ENCODE data around the gene SDC1. TPM values are rescaled to one million over a fixed set of nuclear protein-coding genes. Genes with fewer than 3 reads are reported as not detected.

SDC1 gene
- total RNA-seq, 1 donor from 2014 or later: 3.6 TPM

DNA sequence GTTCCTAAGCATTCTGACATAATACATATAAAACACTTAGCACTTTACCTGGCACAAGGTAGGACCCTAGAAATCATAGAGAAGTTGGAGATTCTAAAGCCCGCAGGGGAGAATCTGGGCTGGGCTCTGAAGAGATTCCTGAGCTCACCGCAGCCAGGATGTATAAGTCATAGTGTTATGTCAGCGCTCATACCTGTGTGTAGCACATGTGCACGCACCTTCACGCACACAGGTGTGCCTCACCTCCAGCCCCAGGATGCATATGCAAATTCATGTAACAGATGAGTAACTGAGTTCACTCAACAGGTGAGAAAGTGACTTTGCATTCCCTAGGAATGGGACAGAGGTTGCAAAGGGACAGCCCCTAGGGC lies 7.9 kb upstream of the SDC1 start:
- Mint-ChIP-seq H3K4me3 (ENCODE audit: unreplicated experiment) (no peak overlapping the region), H3K27me3 (ENCODE audit: unreplicated experiment) (peaks cover 1% of the 10 kb centered on the region), H3K27ac (ENCODE audit: unreplicated experiment) (peak overlapping the region; percentile 5), H3K4me1 (ENCODE audit: unreplicated experiment) (peaks cover 10% of the 10 kb centered on the region), H3K9me3 (ENCODE audit: unreplicated experiment) (no peaks in the 10 kb centered on the region), H3K36me3 (ENCODE audit: low read depth, unreplicated experiment) (no peaks in the 10 kb centered on the region)
- no peak for DNase-seq (ENCODE audit: low spot score)
- TF ChIP-seq, protein P1, sequence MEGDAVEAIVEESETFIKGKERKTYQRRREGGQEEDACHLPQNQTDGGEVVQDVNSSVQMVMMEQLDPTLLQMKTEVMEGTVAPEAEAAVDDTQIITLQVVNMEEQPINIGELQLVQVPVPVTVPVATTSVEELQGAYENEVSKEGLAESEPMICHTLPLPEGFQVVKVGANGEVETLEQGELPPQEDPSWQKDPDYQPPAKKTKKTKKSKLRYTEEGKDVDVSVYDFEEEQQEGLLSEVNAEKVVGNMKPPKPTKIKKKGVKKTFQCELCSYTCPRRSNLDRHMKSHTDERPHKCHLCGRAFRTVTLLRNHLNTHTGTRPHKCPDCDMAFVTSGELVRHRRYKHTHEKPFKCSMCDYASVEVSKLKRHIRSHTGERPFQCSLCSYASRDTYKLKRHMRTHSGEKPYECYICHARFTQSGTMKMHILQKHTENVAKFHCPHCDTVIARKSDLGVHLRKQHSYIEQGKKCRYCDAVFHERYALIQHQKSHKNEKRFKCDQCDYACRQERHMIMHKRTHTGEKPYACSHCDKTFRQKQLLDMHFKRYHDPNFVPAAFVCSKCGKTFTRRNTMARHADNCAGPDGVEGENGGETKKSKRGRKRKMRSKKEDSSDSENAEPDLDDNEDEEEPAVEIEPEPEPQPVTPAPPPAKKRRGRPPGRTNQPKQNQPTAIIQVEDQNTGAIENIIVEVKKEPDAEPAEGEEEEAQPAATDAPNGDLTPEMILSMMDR (IDR thresholded peaks at IDR 0.05; ENCODE audit: unreplicated experiment): no peak

DNA sequence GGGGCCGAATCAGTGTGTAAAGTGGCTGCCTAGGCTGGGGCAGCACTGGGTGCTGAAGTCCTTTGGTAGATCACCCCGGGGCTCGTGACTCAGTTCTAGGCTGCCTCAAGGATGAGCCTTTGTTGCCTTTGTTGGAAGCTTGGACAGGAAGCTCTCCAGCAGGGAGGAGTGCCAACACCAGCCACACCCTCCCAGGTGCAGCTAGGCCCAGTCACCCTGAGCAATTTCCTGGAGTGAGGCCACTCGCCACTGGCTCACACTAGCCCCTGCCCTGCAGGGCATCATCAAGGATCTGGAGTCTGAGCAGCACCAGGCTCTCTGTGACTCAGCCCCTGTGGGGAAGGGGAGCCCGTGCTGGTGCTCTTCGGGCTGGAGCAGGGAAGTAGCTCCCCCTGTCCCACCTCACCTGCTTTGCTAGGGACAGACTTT lies 6.7 kb upstream of the SDC1 start:
- no peaks in the 10 kb centered on the region for H3K9me3 Mint-ChIP-seq (ENCODE audit: unreplicated experiment)
- TF ChIP-seq, protein P1 (IDR thresholded peaks at IDR 0.05; ENCODE audit: unreplicated experiment): no peak
- H3K36me3 Mint-ChIP-seq (ENCODE audit: low read depth, unreplicated experiment): no peaks in the 10 kb centered on the region
- no peak overlapping the region for H3K4me3 Mint-ChIP-seq (ENCODE audit: unreplicated experiment)
- peak overlapping the region; percentile 58 for H3K27ac Mint-ChIP-seq (ENCODE audit: unreplicated experiment)
- H3K4me1 Mint-ChIP-seq (ENCODE audit: unreplicated experiment): peaks cover 10% of the 10 kb centered on the region
- DNase-seq (ENCODE audit: low spot score): no peak
- peaks cover under 1% of the 10 kb centered on the region for H3K27me3 Mint-ChIP-seq (ENCODE audit: unreplicated experiment)

DNA sequence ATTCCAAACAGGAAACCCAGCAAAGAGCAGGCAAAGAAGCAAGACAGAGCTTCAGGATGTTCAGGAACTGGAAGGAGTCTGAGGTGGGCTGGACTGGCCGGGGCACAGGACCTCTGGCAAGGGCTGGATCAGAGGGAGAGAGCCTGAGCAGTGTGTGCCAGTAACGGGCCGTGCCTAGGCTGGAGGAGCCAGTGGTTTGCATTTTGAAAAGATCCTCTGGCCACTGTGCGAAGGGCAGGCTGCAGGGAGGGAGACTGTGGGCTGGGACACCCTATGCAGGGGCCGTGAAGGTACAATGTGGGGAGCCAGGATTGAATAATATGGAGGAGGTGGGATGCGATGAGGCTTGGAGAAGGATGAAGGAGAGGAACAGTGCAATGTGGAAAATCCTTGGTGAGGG lies 6.2 kb upstream of the SDC1 start:
- H3K9me3 Mint-ChIP-seq (ENCODE audit: unreplicated experiment): no peaks in the 10 kb centered on the region
- TF ChIP-seq, protein P1 (IDR thresholded peaks at IDR 0.05; ENCODE audit: unreplicated experiment): no peak
- H3K4me1 Mint-ChIP-seq (ENCODE audit: unreplicated experiment): peaks cover 10% of the 10 kb centered on the region
- peaks cover 2% of the 10 kb centered on the region for H3K27me3 Mint-ChIP-seq (ENCODE audit: unreplicated experiment)
- H3K27ac Mint-ChIP-seq (ENCODE audit: unreplicated experiment): peak overlapping the region; percentile 58
- H3K36me3 Mint-ChIP-seq (ENCODE audit: low read depth, unreplicated experiment): no peaks in the 10 kb centered on the region
- H3K4me3 Mint-ChIP-seq (ENCODE audit: unreplicated experiment): no peak overlapping the region
- DNase-seq (ENCODE audit: low spot score): no peak

DNA sequence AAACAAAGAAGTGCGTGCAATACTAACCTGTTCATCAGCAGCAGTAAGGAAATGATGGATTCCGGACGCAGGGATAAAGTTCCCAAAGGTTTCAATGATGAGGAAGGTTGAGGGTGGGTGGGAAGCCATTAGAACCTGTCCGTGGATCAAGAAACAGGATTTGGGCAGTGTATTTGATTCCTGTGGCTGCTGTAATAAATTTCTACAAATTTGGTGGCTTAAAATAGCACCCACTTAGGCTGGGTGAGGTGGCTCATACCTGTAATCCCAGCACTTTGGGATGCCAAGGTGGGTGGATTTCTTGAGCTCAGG lies 5.1 kb upstream of the SDC1 start:
- TF ChIP-seq, protein P1 (IDR thresholded peaks at IDR 0.05; ENCODE audit: unreplicated experiment): no peak
- Mint-ChIP-seq H3K27me3 (ENCODE audit: unreplicated experiment) (peaks cover 2% of the 10 kb centered on the region), H3K27ac (ENCODE audit: unreplicated experiment) (no peak overlapping the region), H3K36me3 (ENCODE audit: low read depth, unreplicated experiment) (no peaks in the 10 kb centered on the region), H3K4me1 (ENCODE audit: unreplicated experiment) (peaks cover 10% of the 10 kb centered on the region), H3K9me3 (ENCODE audit: unreplicated experiment) (no peaks in the 10 kb centered on the region), H3K4me3 (ENCODE audit: unreplicated experiment) (no peak overlapping the region)
- no peak for DNase-seq (ENCODE audit: low spot score)

DNA sequence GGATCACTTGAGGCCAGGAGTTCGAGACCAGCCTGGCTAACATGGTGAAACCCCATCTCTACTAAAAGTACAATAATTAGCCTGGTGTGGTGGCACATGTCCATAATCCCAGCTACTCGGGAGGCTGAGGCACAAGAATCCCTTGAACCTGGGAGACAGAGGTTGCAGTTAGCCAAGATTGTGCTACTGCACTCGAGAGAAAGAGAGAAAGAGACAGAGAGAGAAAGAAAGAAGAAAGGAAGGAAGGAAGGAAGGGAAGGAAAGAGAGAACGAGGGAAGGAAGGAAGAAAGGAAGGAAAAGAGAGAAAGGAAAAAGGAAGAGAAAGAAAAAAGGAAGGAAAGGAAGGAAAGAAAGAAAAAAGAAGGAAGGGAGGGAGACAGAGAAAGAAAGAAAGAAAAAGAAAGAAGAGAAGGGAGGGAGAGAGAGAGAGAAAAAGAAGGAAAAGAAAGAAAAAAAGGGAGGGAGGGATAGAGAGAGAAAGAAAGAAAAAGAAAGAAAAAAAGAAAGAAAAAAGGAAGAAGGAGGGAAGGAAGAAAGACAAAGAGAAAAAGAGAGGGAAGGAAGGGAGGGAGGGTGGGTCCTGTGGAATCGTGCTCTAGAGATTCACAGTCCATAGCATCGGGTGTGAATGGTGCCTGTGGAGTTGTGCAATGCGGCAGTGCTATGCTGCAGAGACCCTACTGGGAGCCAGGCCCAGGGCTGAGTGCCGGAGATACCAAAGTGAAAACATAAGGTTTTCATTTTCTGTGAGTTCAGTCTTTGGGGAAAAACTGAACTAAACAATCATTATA lies 4.6 kb upstream of the SDC1 start:
- no peaks in the 10 kb centered on the region for H3K9me3 Mint-ChIP-seq (ENCODE audit: unreplicated experiment)
- TF ChIP-seq, protein P1 (IDR thresholded peaks at IDR 0.05; ENCODE audit: unreplicated experiment): no peak
- H3K4me3 Mint-ChIP-seq (ENCODE audit: unreplicated experiment): no peak overlapping the region
- peaks cover 2% of the 10 kb centered on the region for H3K27me3 Mint-ChIP-seq (ENCODE audit: unreplicated experiment)
- no peak for DNase-seq (ENCODE audit: low spot score)
- no peaks in the 10 kb centered on the region for H3K36me3 Mint-ChIP-seq (ENCODE audit: low read depth, unreplicated experiment)
- H3K4me1 Mint-ChIP-seq (ENCODE audit: unreplicated experiment): peaks cover 10% of the 10 kb centered on the region
- no peak overlapping the region for H3K27ac Mint-ChIP-seq (ENCODE audit: unreplicated experiment)

Measured in endothelial cell (in vitro differentiated cells).